ENCODE data around the gene USP50.

USP50 gene

GRCh38 chr15:50556642-50557371 is 10.3 kb upstream of the USP50 start:
- H3K9ac ChIP-seq (ENCODE audit: low read length in 5 of 5), result no peak overlapping the region
- H3K4me1 ChIP-seq (ENCODE audit: control insufficient read depth in 5 of 5, insufficient read depth in 5 of 5, low read length in 5 of 5), result no peaks in the 10 kb centered on the region
- no peak overlapping the region for H3K27ac ChIP-seq (ENCODE audit: low read depth, low read length)
- H3K4me3 ChIP-seq (ENCODE audit: low read depth in 1 of 5, low read length in 5 of 5), result no peak overlapping the region
- H3K27me3 ChIP-seq (ENCODE audit: control insufficient read depth in 5 of 5, insufficient read depth in 4 of 5, low read length in 5 of 5), result no peaks in the 10 kb centered on the region
- peaks cover 9 to 26% (median 15%) of the 10 kb centered on the region in 5 donors for H3K36me3 ChIP-seq (ENCODE audit: control insufficient read depth in 5 of 5, insufficient read depth in 5 of 5, low read length in 5 of 5)
- H3K9me3 ChIP-seq (ENCODE audit: control insufficient read depth in 5 of 5, low read length in 5 of 5), result no peaks in the 10 kb centered on the region

DNA sequence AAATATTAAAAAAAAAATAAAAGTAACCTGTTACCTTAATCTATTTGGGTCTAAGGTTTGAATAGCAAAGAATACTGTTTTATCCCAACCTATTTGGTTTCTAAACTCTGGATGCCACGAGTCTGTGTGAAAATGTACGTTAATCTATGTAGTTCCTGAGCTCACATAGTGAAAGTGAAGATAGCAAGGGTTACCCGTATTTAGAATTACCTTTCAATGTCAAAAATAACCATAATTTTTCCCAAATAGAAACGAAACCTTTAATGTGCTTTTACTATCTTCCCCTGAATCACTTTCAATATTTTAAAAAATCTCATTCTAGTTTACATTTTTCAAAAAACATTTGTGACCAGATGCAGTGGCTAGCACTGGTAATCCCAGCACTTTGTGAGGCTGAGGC is 5.8 kb upstream of the USP50 start:
- Histone ChIP-seq H3K36me3 (ENCODE audit: control insufficient read depth in 5 of 5, insufficient read depth in 5 of 5, low read length in 5 of 5) (peaks cover 0 to 8% (median 0%) of the 10 kb centered on the region in 5 donors), H3K4me3 (ENCODE audit: low read depth in 1 of 5, low read length in 5 of 5) (no peak overlapping the region), H3K9ac (ENCODE audit: low read length in 5 of 5) (no peak overlapping the region), H3K27me3 (ENCODE audit: control insufficient read depth in 5 of 5, insufficient read depth in 4 of 5, low read length in 5 of 5) (no peaks in the 10 kb centered on the region), H3K27ac (ENCODE audit: low read depth, low read length) (no peak overlapping the region), H3K9me3 (ENCODE audit: control insufficient read depth in 5 of 5, low read length in 5 of 5) (no peaks in the 10 kb centered on the region), H3K4me1 (ENCODE audit: control insufficient read depth in 5 of 5, insufficient read depth in 5 of 5, low read length in 5 of 5) (no peaks in the 10 kb centered on the region)

- no peaks in the 10 kb centered on the region for H3K27me3 ChIP-seq (ENCODE audit: control insufficient read depth in 5 of 5, insufficient read depth in 4 of 5, low read length in 5 of 5)
- H3K4me3 ChIP-seq (ENCODE audit: low read depth in 1 of 5, low read length in 5 of 5), result no peak overlapping the region
- H3K9me3 ChIP-seq (ENCODE audit: control insufficient read depth in 5 of 5, low read length in 5 of 5), result no peaks in the 10 kb centered on the region
Measured at GRCh38 chr15:50549326-50549725, 2.9 kb upstream of the USP50 start.

GRCh38 chr15:50544368-50544767 is 2.1 kb downstream of the USP50 start:
- H3K27me3 ChIP-seq (ENCODE audit: control insufficient read depth in 5 of 5, insufficient read depth in 4 of 5, low read length in 5 of 5), result no peaks in the 10 kb centered on the region
- no peak overlapping the region for H3K9ac ChIP-seq (ENCODE audit: low read length in 5 of 5)
- H3K4me1 ChIP-seq (ENCODE audit: control insufficient read depth in 5 of 5, insufficient read depth in 5 of 5, low read length in 5 of 5), result peaks cover 0 to 6% (median 0%) of the 10 kb centered on the region in 5 donors
- H3K9me3 ChIP-seq (ENCODE audit: control insufficient read depth in 5 of 5, low read length in 5 of 5), result no peaks in the 10 kb centered on the region
- no peak overlapping the region for H3K4me3 ChIP-seq (ENCODE audit: low read depth in 1 of 5, low read length in 5 of 5)
- H3K36me3 ChIP-seq (ENCODE audit: control insufficient read depth in 5 of 5, insufficient read depth in 5 of 5, low read length in 5 of 5), result no peaks in the 10 kb centered on the region
- H3K27ac ChIP-seq (ENCODE audit: low read depth, low read length), result no peak overlapping the region

More at GRCh38 chr15:50549326-50549725, 2.9 kb upstream of the USP50 start:
- H3K36me3 ChIP-seq (ENCODE audit: control insufficient read depth in 5 of 5, insufficient read depth in 5 of 5, low read length in 5 of 5), result no peaks in the 10 kb centered on the region
- no peak overlapping the region for H3K9ac ChIP-seq (ENCODE audit: low read length in 5 of 5)
- H3K27ac ChIP-seq (ENCODE audit: low read depth, low read length), result no peak overlapping the region
- no peaks in the 10 kb centered on the region for H3K4me1 ChIP-seq (ENCODE audit: control insufficient read depth in 5 of 5, insufficient read depth in 5 of 5, low read length in 5 of 5)

- no peak overlapping the region for H3K4me3 ChIP-seq (ENCODE audit: low read depth in 1 of 5, low read length in 5 of 5)
- H3K27me3 ChIP-seq (ENCODE audit: control insufficient read depth in 5 of 5, insufficient read depth in 4 of 5, low read length in 5 of 5), result no peaks in the 10 kb centered on the region
- H3K36me3 ChIP-seq (ENCODE audit: control insufficient read depth in 5 of 5, insufficient read depth in 5 of 5, low read length in 5 of 5), result no peaks in the 10 kb centered on the region
- no peak overlapping the region for H3K9ac ChIP-seq (ENCODE audit: low read length in 5 of 5)
- no peaks in the 10 kb centered on the region for H3K9me3 ChIP-seq (ENCODE audit: control insufficient read depth in 5 of 5, low read length in 5 of 5)
- no peak overlapping the region for H3K27ac ChIP-seq (ENCODE audit: low read depth, low read length)
- peaks cover 0 to 6% (median 0%) of the 10 kb centered on the region in 5 donors for H3K4me1 ChIP-seq (ENCODE audit: control insufficient read depth in 5 of 5, insufficient read depth in 5 of 5, low read length in 5 of 5)
Measured at GRCh38 chr15:50543556-50543955, 2.9 kb downstream of the USP50 start.

- Histone ChIP-seq H3K36me3 (ENCODE audit: control insufficient read depth in 5 of 5, insufficient read depth in 5 of 5, low read length in 5 of 5) (no peaks in the 10 kb centered on the region), H3K4me1 (ENCODE audit: control insufficient read depth in 5 of 5, insufficient read depth in 5 of 5, low read length in 5 of 5) (peaks cover 0 to 6% (median 0%) of the 10 kb centered on the region in 5 donors), H3K4me3 (ENCODE audit: low read depth in 1 of 5, low read length in 5 of 5) (no peak overlapping the region), H3K27ac (ENCODE audit: low read depth, low read length) (no peak overlapping the region), H3K9ac (ENCODE audit: low read length in 5 of 5) (no peak overlapping the region), H3K9me3 (ENCODE audit: control insufficient read depth in 5 of 5, low read length in 5 of 5) (no peaks in the 10 kb centered on the region), H3K27me3 (ENCODE audit: control insufficient read depth in 5 of 5, insufficient read depth in 4 of 5, low read length in 5 of 5) (no peaks in the 10 kb centered on the region)
Measured at GRCh38 chr15:50542887-50543210, 3.6 kb downstream of the USP50 start.

- Histone ChIP-seq H3K9me3 (ENCODE audit: control insufficient read depth in 5 of 5, low read length in 5 of 5) (no peaks in the 10 kb centered on the region), H3K9ac (ENCODE audit: low read length in 5 of 5) (no peak overlapping the region), H3K4me3 (ENCODE audit: low read depth in 1 of 5, low read length in 5 of 5) (no peak overlapping the region), H3K27ac (ENCODE audit: low read depth, low read length) (no peak overlapping the region), H3K4me1 (ENCODE audit: control insufficient read depth in 5 of 5, insufficient read depth in 5 of 5, low read length in 5 of 5) (no peaks in the 10 kb centered on the region), H3K27me3 (ENCODE audit: control insufficient read depth in 5 of 5, insufficient read depth in 4 of 5, low read length in 5 of 5) (no peaks in the 10 kb centered on the region), H3K36me3 (ENCODE audit: control insufficient read depth in 5 of 5, insufficient read depth in 5 of 5, low read length in 5 of 5) (no peaks in the 10 kb centered on the region)
Measured at GRCh38 chr15:50531766-50532165, 14.7 kb downstream of the USP50 start.

GRCh38 chr15:50531163-50531562 is 15.3 kb downstream of the USP50 start:
- H3K27ac ChIP-seq (ENCODE audit: low read depth, low read length), result no peak overlapping the region
- no peaks in the 10 kb centered on the region for H3K36me3 ChIP-seq (ENCODE audit: control insufficient read depth in 5 of 5, insufficient read depth in 5 of 5, low read length in 5 of 5)
- no peak overlapping the region for H3K4me3 ChIP-seq (ENCODE audit: low read depth in 1 of 5, low read length in 5 of 5)
- no peak overlapping the region for H3K9ac ChIP-seq (ENCODE audit: low read length in 5 of 5)
- H3K9me3 ChIP-seq (ENCODE audit: control insufficient read depth in 5 of 5, low read length in 5 of 5), result no peaks in the 10 kb centered on the region
- H3K27me3 ChIP-seq (ENCODE audit: control insufficient read depth in 5 of 5, insufficient read depth in 4 of 5, low read length in 5 of 5), result no peaks in the 10 kb centered on the region
- no peaks in the 10 kb centered on the region for H3K4me1 ChIP-seq (ENCODE audit: control insufficient read depth in 5 of 5, insufficient read depth in 5 of 5, low read length in 5 of 5)

DNA sequence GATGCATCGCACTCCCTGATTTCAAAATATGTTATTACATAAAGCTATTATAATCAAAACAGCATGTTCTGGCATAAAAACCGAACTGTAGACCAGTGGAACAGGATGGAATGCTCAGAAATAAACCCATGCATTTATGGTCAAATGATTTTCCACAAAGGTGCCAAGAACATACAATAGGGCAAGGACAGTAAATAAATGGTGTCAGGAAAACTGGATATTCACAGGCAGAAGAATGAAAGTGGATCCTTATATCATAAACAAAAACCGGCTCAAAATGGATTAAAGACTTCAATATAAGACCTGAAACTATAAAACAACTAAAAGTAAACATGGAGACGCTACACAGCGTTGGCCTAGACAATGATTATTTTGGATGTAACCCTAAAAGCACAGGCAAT is 22.6 kb downstream of the USP50 start:
- no peaks in the 10 kb centered on the region for H3K36me3 ChIP-seq (ENCODE audit: control insufficient read depth in 5 of 5, insufficient read depth in 5 of 5, low read length in 5 of 5)
- no peak overlapping the region for H3K4me3 ChIP-seq (ENCODE audit: low read depth in 1 of 5, low read length in 5 of 5)
- H3K4me1 ChIP-seq (ENCODE audit: control insufficient read depth in 5 of 5, insufficient read depth in 5 of 5, low read length in 5 of 5), result no peaks in the 10 kb centered on the region
- no peak overlapping the region for H3K9ac ChIP-seq (ENCODE audit: low read length in 5 of 5)
- H3K27ac ChIP-seq (ENCODE audit: low read depth, low read length), result no peak overlapping the region
- no peaks in the 10 kb centered on the region for H3K9me3 ChIP-seq (ENCODE audit: control insufficient read depth in 5 of 5, low read length in 5 of 5)
- no peaks in the 10 kb centered on the region for H3K27me3 ChIP-seq (ENCODE audit: control insufficient read depth in 5 of 5, insufficient read depth in 4 of 5, low read length in 5 of 5)

GRCh38 chr15:50519740-50520425 is 26.6 kb downstream of the USP50 start:
- no peaks in the 10 kb centered on the region for H3K9me3 ChIP-seq (ENCODE audit: control insufficient read depth in 5 of 5, low read length in 5 of 5)
- H3K4me3 ChIP-seq (ENCODE audit: low read depth in 1 of 5, low read length in 5 of 5), result no peak overlapping the region
- no peaks in the 10 kb centered on the region for H3K4me1 ChIP-seq (ENCODE audit: control insufficient read depth in 5 of 5, insufficient read depth in 5 of 5, low read length in 5 of 5)
- H3K27ac ChIP-seq (ENCODE audit: low read depth, low read length), result no peak overlapping the region
- H3K36me3 ChIP-seq (ENCODE audit: control insufficient read depth in 5 of 5, insufficient read depth in 5 of 5, low read length in 5 of 5), result no peaks in the 10 kb centered on the region
- H3K9ac ChIP-seq (ENCODE audit: low read length in 5 of 5), result no peak overlapping the region
- no peaks in the 10 kb centered on the region for H3K27me3 ChIP-seq (ENCODE audit: control insufficient read depth in 5 of 5, insufficient read depth in 4 of 5, low read length in 5 of 5)

Data from subcutaneous abdominal adipose tissue (tissue), 5 donors.